PC-3 (cell line): ENCODE results near the gene GNPTG. TPM values are rescaled to one million over a fixed set of nuclear protein-coding genes. Genes with fewer than 3 reads are reported as not detected.

Experiments used
- ATAC-seq: fragments of 200-7000 bp; cut with Tn5 transposase; 2 replicates; pipeline ENCODE4 v1.9.1; 2020; ENCODE audit warnings: mild to moderate bottlenecking, moderate library complexity
- BruUV-seq: library from RNA; stranded (reverse); fragments of 400-500 nt; replicated peaks from 2 replicates; lab custom pipeline; 2021; lab: Mats Ljungman, UMichigan
- CTCF ChIA-PET: fragments of 300-600 bp; sonication (Branson Sonifier 250); formaldehyde crosslinking; loops from one replicate; lab custom pipeline; 2022; ENCODE audit warnings: antibody characterized with exemption; lab: Charles Lee
- POLR2A ChIA-PET: fragments of 300-600 bp; sonication (Branson Sonifier 250); formaldehyde crosslinking; loops from one replicate; lab custom pipeline; 2022; ENCODE audit warnings: antibody characterized with exemption; ENCODE audit not compliant: unreplicated experiment; lab: Charles Lee
- DNase-seq: peaks from one replicate; pipeline ENCODE4 v3.0.0-alpha.2; 2015
- H2AFZ ChIP-seq: fragments of 300-600 bp; sonication (generic); 2 replicates; pipeline ENCODE4 v1.6.0; 2016; ENCODE audit warnings: antibody characterized with exemption, low read length
- H3F3A ChIP-seq: fragments of 300-600 bp; sonication (generic); one replicate; pipeline ENCODE4 v1.6.0; 2017; ENCODE audit warnings: antibody characterized with exemption, low read length, control low read depth, mild to moderate bottlenecking; ENCODE audit not compliant: unreplicated experiment
- H3K27ac ChIP-seq: fragments of 300-600 bp; sonication (generic); 2 replicates; pipeline ENCODE4 v1.5.1; 2016; ENCODE audit warnings: mild to moderate bottlenecking, low read length
- H3K27me3 ChIP-seq: fragments of 300-600 bp; sonication (generic); 2 replicates; pipeline ENCODE4 v1.6.1; 2016; ENCODE audit warnings: low read length, mixed read lengths
- H3K36me3 ChIP-seq: fragments of 300-600 bp; sonication (generic); 2 replicates; pipeline ENCODE4 v1.6.1; 2016; ENCODE audit warnings: low read depth, mixed run types, low read length, mixed read lengths
- H3K4me1 ChIP-seq: fragments of 300-600 bp; sonication (generic); 2 replicates; pipeline ENCODE4 v1.5.1; 2016; ENCODE audit warnings: low read length; ENCODE audit not compliant: insufficient read depth
- H3K4me2 ChIP-seq: fragments of 300-600 bp; sonication (generic); 2 replicates; pipeline ENCODE4 v1.6.0; 2016; ENCODE audit warnings: low read length
- H3K4me3 ChIP-seq: fragments of 300-600 bp; sonication (generic); 2 replicates; pipeline ENCODE4 v1.5.1; 2016; ENCODE audit warnings: mild to moderate bottlenecking, low read length, mixed read lengths
- H3K79me2 ChIP-seq: fragments of 300-600 bp; sonication (generic); 2 replicates; pipeline ENCODE4 v1.6.1; 2017; ENCODE audit warnings: low read length, mixed read lengths
- H3K9ac ChIP-seq: fragments of 300-600 bp; sonication (generic); 2 replicates; pipeline ENCODE4 v1.6.0; 2016; ENCODE audit warnings: mild to moderate bottlenecking, low read length
- H3K9me2 ChIP-seq: fragments of 300-600 bp; sonication (generic); replicated peaks from 2 replicates; pipeline ENCODE4 v1.6.1; 2016; ENCODE audit warnings: mixed run types, low read length, mixed read lengths
- H3K9me3 ChIP-seq: fragments of 300-600 bp; sonication (generic); 2 replicates; pipeline ENCODE4 v1.6.1; 2016; ENCODE audit warnings: low read length, mixed read lengths
- H4K20me1 ChIP-seq: fragments of 300-600 bp; sonication (generic); 2 replicates; pipeline ENCODE4 v1.6.1; 2016; ENCODE audit warnings: low read length, mixed read lengths
- CTCF ChIP-seq: fragments of 300-600 bp; sonication (generic); conservative IDR thresholded peaks from 2 replicates; pipeline ENCODE4 v1.5.1; 2017; ENCODE audit warnings: antibody characterized with exemption, low read depth, mild to moderate bottlenecking, low read length
- EZH2 ChIP-seq: fragments of 300-600 bp; sonication (generic); IDR thresholded peaks from one replicate; pipeline ENCODE4 v1.6.1; 2017; ENCODE audit warnings: antibody characterized with exemption, mild to moderate bottlenecking, low read length; ENCODE audit not compliant: unreplicated experiment
- EZH2phosphoT487 ChIP-seq: fragments of 300-600 bp; sonication (generic); IDR thresholded peaks from 2 replicates; pipeline ENCODE4 v1.6.1; 2018; ENCODE audit warnings: mild to moderate bottlenecking, antibody characterized with exemption, low read length, borderline replicate concordance
- intact Hi-C: fragments of 100-400 bp; cut with micrococcal nuclease; formaldehyde crosslinking; loops from 2 replicates; pipeline ENCODE4 v1.9.0; 2023
- total RNA-seq: library from RNA; depleted of rRNA; stranded (reverse); fragments of >200 nt; gene quantifications from 2 replicates; pipeline ENCODE4 v1.2.3, GENCODE V29; 2014

Gene GNPTG
- total RNA-seq, 1 experiment from 2014 or later, result 36.3 TPM

GRCh38 chr16:1363501-1364041 lies 11.8 kb downstream of the GNPTG start:
- POLR2A ChIA-PET, result no interaction called here
- H2AFZ ChIP-seq, result no peak overlapping the region

GRCh38 chr16:1364510-1364909 lies 12.8 kb downstream of the GNPTG start:
- no peak overlapping the region for H3K9ac ChIP-seq
- no peak for DNase-seq
- ChIA-PET CTCF (interaction anchor here (0.6 kb wide), 1 partner anchor 586 kb away, joined by 10 read pairs; no protein-coding TSS in a partner anchor), POLR2A (no interaction called here)
- TF ChIP-seq EZH2phosphoT487 (no peak), CTCF (no peak), EZH2 (no peak)
- H3K4me3 ChIP-seq, result no peak overlapping the region
- intact Hi-C loops, result no loop called here
- H3K27ac ChIP-seq, result no peak overlapping the region
- H4K20me1 ChIP-seq, result no peaks in the 10 kb centered on the region
- H3K9me3 ChIP-seq, result no peaks in the 10 kb centered on the region
- no TSS peak for BruUV-seq
- no peak overlapping the region for H3K4me2 ChIP-seq
- H2AFZ ChIP-seq, result no peak overlapping the region
- no peaks in the 10 kb centered on the region for H3K9me2 ChIP-seq
- no peaks in the 10 kb centered on the region for H3K27me3 ChIP-seq
- H3K36me3 ChIP-seq, result peaks cover 16% of the 10 kb centered on the region
- H3F3A ChIP-seq, result no peaks in the 10 kb centered on the region
- no peak for ATAC-seq
- no peaks in the 10 kb centered on the region for H3K4me1 ChIP-seq
- peaks cover 35% of the 10 kb centered on the region for H3K79me2 ChIP-seq

More at GRCh38 chr16:1363501-1364041, 11.8 kb downstream of the GNPTG start:
- no peaks in the 10 kb centered on the region for H4K20me1 ChIP-seq
- ATAC-seq (peak; percentile 80), DNase-seq (peak; percentile 46)
- CTCF ChIA-PET, result no interaction called here
- peaks cover 43% of the 10 kb centered on the region for H3K79me2 ChIP-seq
- no peak overlapping the region for H3K4me2 ChIP-seq
- H3K27me3 ChIP-seq, result no peaks in the 10 kb centered on the region
- H3F3A ChIP-seq, result no peaks in the 10 kb centered on the region
- BruUV-seq, result no TSS peak
- 0 out of 2 replicates have a peak, but pooled peaks cover under 1% of the 10 kb centered on the region for H3K4me1 ChIP-seq
- no peaks in the 10 kb centered on the region for H3K9me3 ChIP-seq
- peaks cover 18% of the 10 kb centered on the region for H3K36me3 ChIP-seq
- TF ChIP-seq EZH2phosphoT487 (no peak), CTCF (peak; percentile 72)
- intact Hi-C loops, result no loop called here
- H3K27ac ChIP-seq, result no peak overlapping the region
- no peak overlapping the region for H3K4me3 ChIP-seq
- H3K9me2 ChIP-seq, result no peaks in the 10 kb centered on the region
- H3K9ac ChIP-seq, result no peak overlapping the region

GRCh38 chr16:1366060-1366711 lies 14.5 kb downstream of the GNPTG start:
- no peak overlapping the region for H3K4me3 ChIP-seq
- no TSS peak for BruUV-seq
- H4K20me1 ChIP-seq, result no peaks in the 10 kb centered on the region
- no peaks in the 10 kb centered on the region for H3F3A ChIP-seq
- H3K9me3 ChIP-seq, result no peaks in the 10 kb centered on the region
- CTCF ChIA-PET, result no interaction called here
- no peak for ATAC-seq
- DNase-seq, result no peak
- no peak for TF ChIP-seq EZH2
- no peak for TF ChIP-seq EZH2phosphoT487
- TF ChIP-seq CTCF, result no peak
- no peak overlapping the region for H2AFZ ChIP-seq
- H3K4me2 ChIP-seq, result no peak overlapping the region
- intact Hi-C loops, result no loop called here
- H3K27me3 ChIP-seq, result no peaks in the 10 kb centered on the region
- no peak overlapping the region for H3K9ac ChIP-seq
- POLR2A ChIA-PET, result no interaction called here
- peaks cover 15% of the 10 kb centered on the region for H3K36me3 ChIP-seq
- no peaks in the 10 kb centered on the region for H3K4me1 ChIP-seq
- peaks cover 20% of the 10 kb centered on the region for H3K79me2 ChIP-seq
- H3K9me2 ChIP-seq, result no peaks in the 10 kb centered on the region
- no peak overlapping the region for H3K27ac ChIP-seq
